Skin epidermis (tissue), 12 donors: ENCODE data around the gene USH2A.
A peak's percentile ranks its signal among the peaks of the same experiment; 100 is the strongest.

Experiments
- H3K27ac ChIP-seq, 21 experiments: fragments of 200-600 bp; sonication (generic) in 11 of 21; one replicate each; pipeline ENCODE4 v1.5.0; 2020; ENCODE audit warnings: mild to moderate bottlenecking in 3 of 21, inconsistent platforms in 2 of 21, moderate library complexity in 2 of 21
- H3K4me3 ChIP-seq, 7 experiments: fragments of 200-600 bp; sonication (generic) in 2 of 7; one replicate each; pipeline ENCODE4 v1.5.0; 2020; ENCODE audit warnings: inconsistent platforms in 2 of 7, mild to moderate bottlenecking in 2 of 7, moderate library complexity in 1 of 7

USH2A gene

GRCh38 chr1:216216305-216216704 lies 206.9 kb downstream of the USH2A start:
- Histone ChIP-seq H3K4me3 (no peak overlapping the region), H3K27ac (no peak overlapping the region)

DNA sequence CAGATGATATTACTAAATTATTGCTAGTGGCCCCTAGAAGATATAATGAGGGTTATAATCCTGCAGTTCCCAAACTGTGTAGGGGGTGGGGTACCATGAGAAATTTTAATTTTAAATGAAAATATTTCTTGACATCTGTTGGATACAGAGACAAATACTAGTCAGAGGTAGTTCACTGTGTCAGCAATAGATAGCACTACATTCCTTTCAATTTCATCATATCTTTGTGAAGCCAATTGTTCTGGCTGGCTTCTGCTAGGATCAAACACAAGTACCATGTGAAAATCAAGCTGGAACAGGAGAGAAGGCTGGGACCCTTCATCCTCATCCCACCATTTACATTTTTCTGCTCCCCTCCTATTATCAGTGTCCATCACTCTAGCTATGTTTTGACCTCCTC lies 208.1 kb downstream of the USH2A start:
- no peak overlapping the region for H3K4me3 ChIP-seq
- no peak overlapping the region for H3K27ac ChIP-seq

- Histone ChIP-seq H3K4me3 (no peak overlapping the region), H3K27ac (no peak overlapping the region)
Observed at GRCh38 chr1:216212826-216213225, 210.4 kb downstream of the USH2A start.

GRCh38 chr1:216210081-216210480 lies 213.2 kb downstream of the USH2A start:
- Histone ChIP-seq H3K27ac (no peak overlapping the region), H3K4me3 (no peak overlapping the region)

- Histone ChIP-seq H3K27ac (no peak overlapping the region), H3K4me3 (no peak overlapping the region)
Observed at GRCh38 chr1:216209125-216209524, 214.1 kb downstream of the USH2A start.

- Histone ChIP-seq H3K27ac (no peak overlapping the region), H3K4me3 (no peak overlapping the region)
Observed at GRCh38 chr1:216207154-216207553, 216.1 kb downstream of the USH2A start.

- Histone ChIP-seq H3K4me3 (no peak overlapping the region), H3K27ac (no peak overlapping the region)
Observed at GRCh38 chr1:216205176-216205575, 218.1 kb downstream of the USH2A start.

DNA sequence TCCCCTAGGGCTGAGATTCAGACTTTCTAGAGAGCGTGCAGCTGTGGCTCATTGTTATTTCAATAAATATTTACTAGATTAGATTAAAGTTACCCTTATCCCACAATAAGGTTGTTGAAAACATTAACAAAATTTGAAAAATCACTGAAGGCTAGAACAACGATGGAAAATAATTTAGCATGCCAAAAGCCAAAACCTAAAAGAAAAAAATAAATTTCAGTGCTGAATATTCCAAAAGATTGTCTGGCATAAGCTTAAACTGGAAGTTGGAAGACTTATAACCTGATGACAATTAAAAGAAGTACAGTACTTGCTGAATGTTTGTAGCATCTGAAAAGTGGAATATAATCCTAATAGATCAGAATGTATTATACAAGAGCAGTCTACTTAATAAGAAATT lies 221.3 kb downstream of the USH2A start:
- Histone ChIP-seq H3K27ac (no peak overlapping the region), H3K4me3 (no peak overlapping the region)

- no peak overlapping the region for H3K27ac ChIP-seq
- no peak overlapping the region for H3K4me3 ChIP-seq
Observed at GRCh38 chr1:216200941-216201340, 222.3 kb downstream of the USH2A start.

DNA sequence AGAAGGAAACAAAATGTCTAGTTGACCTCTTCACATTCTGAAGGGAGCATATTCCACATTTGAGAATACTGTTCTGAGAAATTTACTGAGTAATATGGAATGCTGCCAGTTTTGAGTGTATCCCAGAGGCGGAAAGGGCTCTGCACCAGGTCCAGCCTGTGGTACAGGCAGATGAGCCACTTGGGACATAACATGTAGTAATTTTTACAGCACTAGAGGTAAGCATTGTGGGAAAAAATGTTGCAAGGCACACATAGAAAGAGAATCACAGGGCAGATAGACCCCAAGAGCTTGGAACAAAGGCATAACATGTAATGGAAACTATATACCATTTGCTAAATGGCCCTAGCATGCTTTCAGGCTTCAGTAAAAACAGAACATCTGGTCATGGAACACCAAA lies 228.5 kb downstream of the USH2A start:
- Histone ChIP-seq H3K4me3 (no peak overlapping the region), H3K27ac (no peak overlapping the region)

DNA sequence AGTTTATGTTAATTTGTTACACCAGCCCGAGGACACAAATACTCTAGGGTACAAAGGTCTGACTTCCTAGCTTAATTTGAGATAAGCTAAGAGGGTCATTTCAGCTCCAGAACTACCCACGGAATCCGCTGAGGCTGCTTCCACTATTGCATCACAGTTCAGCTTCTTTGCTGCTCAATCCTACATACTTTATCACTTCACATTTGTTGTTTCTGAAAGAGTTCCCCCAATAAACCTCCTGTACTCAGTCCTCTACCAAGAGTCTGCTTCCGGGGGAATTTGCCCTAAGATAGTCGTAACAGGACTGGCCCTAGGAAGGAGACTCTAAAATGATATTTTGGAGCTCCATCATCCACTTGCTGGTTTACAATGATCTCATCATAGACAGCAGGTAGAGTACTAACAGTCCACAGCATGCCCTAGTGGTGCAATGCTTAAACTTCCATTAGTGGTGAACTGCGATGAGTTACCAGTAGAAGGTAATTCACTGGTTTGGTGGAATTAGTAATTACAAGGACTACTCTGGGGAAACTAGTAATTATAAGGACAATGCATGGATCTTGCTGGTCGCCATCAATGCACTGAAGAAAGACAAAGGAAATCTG lies 229.3 kb downstream of the USH2A start:
- H3K4me3 ChIP-seq, result no peak overlapping the region
- H3K27ac ChIP-seq, result no peak overlapping the region

GRCh38 chr1:216190438-216190837 lies 232.8 kb downstream of the USH2A start:
- Histone ChIP-seq H3K4me3 (no peak overlapping the region), H3K27ac (no peak overlapping the region)

DNA sequence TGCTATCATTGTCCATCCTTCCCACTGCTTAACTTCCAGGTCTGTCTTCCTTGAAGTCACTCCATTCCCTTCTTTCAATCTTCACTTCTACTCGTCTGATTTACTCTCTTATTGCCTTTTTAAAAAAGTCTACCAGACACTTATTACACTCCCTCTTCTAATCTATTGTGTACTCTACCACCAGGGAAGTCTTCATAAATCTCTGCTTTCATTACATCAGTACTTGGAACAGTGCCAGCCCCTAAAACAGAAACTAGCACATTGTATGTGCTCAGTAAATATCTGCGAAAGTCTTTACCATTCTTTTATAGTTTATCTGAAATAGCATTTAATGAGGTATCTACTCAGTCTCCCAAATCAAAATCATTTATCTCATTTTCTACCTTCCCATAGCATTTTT lies 236.4 kb downstream of the USH2A start:
- H3K4me3 ChIP-seq, result no peak overlapping the region
- no peak overlapping the region for H3K27ac ChIP-seq

GRCh38 chr1:216186141-216186540 lies 237.1 kb downstream of the USH2A start:
- Histone ChIP-seq H3K27ac (no peak overlapping the region), H3K4me3 (no peak overlapping the region)

DNA sequence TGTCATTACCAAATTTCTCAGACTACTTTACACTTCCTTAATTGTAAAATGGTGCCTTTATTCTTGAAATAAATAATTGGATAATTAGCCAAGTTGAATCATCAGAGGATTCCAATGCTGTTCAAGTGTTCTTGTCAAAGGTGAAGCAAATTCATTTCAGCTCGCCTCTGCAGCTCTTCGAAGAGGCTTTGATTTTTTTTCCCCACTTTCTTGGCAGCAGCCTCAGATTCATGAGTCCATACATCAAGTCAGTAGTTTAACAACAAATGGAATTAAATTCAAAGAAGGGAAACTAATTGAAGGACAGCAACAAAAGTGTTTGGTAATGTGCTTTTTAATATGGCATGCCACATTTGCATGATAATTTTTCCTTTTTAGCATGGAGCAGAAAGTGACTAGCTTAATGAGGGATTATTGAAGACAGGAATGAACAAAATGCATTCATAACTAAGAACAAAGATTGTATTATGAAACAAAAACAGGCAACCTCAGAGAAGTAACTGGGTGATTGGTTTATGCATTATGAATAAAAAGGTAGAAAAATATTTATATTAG lies 239.0 kb downstream of the USH2A start:
- H3K4me3 ChIP-seq, result no peak overlapping the region
- H3K27ac ChIP-seq, result no peak overlapping the region

DNA sequence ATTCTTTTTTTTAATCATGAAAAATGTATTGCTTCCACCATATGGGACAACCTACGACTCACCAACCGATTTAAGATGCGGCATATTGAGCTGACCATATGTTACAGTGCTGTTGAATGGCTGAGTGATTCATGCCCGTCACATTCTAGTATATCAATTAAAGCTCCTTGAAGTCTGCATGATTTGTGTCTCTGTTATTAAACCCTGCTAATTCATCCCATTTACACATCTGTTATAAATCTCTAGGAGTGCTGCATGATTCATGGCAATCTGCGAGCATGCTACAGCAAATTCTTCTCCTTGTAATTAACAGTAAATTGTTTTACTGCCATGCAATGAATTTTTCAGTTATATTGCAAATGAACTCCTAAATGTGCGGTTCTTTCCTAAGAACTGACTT lies 239.8 kb downstream of the USH2A start:
- Histone ChIP-seq H3K27ac (peak overlapping the region in 1 of 21 experiments; percentile 37), H3K4me3 (no peak overlapping the region)

DNA sequence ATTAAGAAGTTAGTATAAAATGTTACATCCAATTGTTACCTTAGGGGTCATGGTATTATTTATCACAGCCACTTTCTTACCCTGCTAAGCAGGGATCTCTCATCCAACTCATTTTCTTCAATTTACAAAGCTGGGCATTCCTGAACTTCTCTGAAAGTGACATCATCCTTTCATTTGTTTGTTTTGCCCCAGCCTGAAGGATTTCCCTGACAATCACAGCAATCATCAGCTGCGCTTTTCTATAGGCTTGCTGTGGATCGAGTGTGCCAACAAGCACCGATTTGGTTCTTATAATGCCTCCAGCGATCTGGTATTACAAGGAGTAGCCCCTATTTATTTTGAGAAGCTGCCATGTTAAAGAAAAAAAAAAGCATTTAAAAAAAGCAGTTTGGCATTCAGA lies 240.2 kb downstream of the USH2A start:
- Histone ChIP-seq H3K27ac (peak overlapping the region in 1 of 21 experiments; percentile 37), H3K4me3 (no peak overlapping the region)

GRCh38 chr1:216181590-216181989 lies 241.7 kb downstream of the USH2A start:
- no peak overlapping the region for H3K4me3 ChIP-seq
- no peak overlapping the region for H3K27ac ChIP-seq

- no peak overlapping the region for H3K4me3 ChIP-seq
- no peak overlapping the region for H3K27ac ChIP-seq
Observed at GRCh38 chr1:216178281-216178680, 245.0 kb downstream of the USH2A start.

GRCh38 chr1:216176970-216177369 lies 246.3 kb downstream of the USH2A start:
- Histone ChIP-seq H3K27ac (no peak overlapping the region), H3K4me3 (no peak overlapping the region)

DNA sequence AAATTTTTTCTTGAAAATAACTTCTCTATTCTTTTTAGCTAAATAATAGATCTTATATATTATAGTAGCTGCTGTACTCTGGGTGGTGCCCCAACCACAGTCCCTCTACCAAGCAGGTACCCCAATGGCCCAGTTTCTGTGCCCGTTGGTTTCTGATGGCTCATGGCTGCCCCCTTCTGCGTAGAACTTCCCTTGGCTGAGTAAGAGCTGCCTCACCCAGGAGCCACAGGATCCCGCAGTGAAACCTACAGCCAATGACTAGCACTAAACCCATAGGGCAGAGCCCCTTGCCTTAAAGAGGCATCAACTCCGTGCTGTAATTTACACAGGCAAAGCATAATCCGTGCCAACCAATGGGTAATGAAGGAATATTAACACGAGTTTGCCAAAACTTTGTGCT lies 247.5 kb downstream of the USH2A start:
- Histone ChIP-seq H3K4me3 (no peak overlapping the region), H3K27ac (no peak overlapping the region)

DNA sequence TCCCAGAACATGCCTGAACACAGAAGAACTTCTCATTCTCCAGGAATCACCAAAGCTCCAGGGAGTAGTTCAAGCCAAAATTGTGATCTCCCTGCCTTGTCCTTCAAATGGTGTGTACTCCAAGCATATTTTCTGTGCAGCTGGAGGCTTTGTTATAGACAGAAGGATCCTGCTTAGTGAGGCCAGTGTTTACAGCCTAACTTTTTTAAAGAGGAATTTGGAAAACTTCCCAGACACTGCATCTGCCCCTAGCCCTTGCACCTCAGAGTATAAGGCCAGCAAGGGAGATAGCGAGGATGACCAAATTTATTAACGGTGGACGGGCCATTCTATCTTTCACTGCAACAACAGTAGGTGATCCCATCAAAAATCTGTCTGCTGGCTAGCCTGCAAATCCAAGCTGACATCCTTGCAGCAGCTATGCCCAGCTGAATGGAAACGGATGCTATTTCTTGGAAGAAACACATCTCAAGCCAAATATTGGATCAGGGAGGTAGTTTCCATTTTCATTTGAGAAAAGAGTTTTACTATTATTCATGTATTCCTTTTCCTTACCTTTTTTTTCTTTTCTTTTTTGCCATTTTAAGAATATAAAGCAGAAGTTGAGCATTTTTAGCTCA lies 249.8 kb downstream of the USH2A start:
- H3K27ac ChIP-seq, result no peak overlapping the region

More for the DNA sequence above, 249.8 kb downstream of the USH2A start:
- H3K4me3 ChIP-seq, result no peak overlapping the region
